HCT116 (cell line): ENCODE data around the gene MYL5. TPM values are rescaled to one million over a fixed set of nuclear protein-coding genes. Genes with fewer than 3 reads are reported as not detected.

Source experiments
- ATAC-seq: fragments of 200-7000 bp; cut with Tn5 transposase; 2 replicates; pipeline ENCODE4 v1.9.1; 2020; ENCODE audit warnings: mild to moderate bottlenecking, moderate library complexity
- BruUV-seq: library from RNA; stranded (reverse); fragments of 400-500 nt; replicated peaks from 2 replicates; lab custom pipeline; 2021; lab: Mats Ljungman, UMichigan
- CTCF ChIA-PET: fragments of 300-600 bp; sonication (Branson Sonifier 250); formaldehyde crosslinking; loops from one replicate; lab custom pipeline; 2021; ENCODE audit warnings: antibody characterized with exemption; lab: Charles Lee
- POLR2A ChIA-PET: fragments of 300-600, 350-600 bp; sonication (Branson Sonifier 250); formaldehyde crosslinking; loops from one replicate; lab custom pipeline; 2021; ENCODE audit warnings: antibody characterized with exemption; lab: Charles Lee
- RAD21 ChIA-PET, 2 experiments: fragments of 300-600 bp; sonication (Branson Sonifier 250); formaldehyde crosslinking; loops; one replicate each; lab custom pipeline; 2023; ENCODE audit warnings: low total read pairs in 2 of 2; ENCODE audit not compliant: uncharacterized antibody in 2 of 2, unreplicated experiment in 2 of 2, low non-redundant PET in 1 of 2; lab: Charles Lee
- DNase-seq: peaks from one replicate; pipeline ENCODE4 v3.0.0-alpha.2; 2010; ENCODE audit warnings: low read depth, low spot score
- H2AFZ ChIP-seq: fragments of 200-600 bp; shearing (Covaris generic), sonication (generic); 2 replicates; pipeline ENCODE4 v1.6.1; 2017; ENCODE audit warnings: low read depth, mixed run types, mixed read lengths, antibody characterized with exemption, low read length; ENCODE audit not compliant: poor library complexity, severe bottlenecking
- H3K27ac ChIP-seq: 2 replicates; pipeline ENCODE4 v1.5.1; 2012; ENCODE audit warnings: low read depth, low read length
- H3K27me3 ChIP-seq: fragments of 200-600 bp; sonication (generic); 2 replicates; pipeline ENCODE4 v1.6.1; 2016; ENCODE audit warnings: mixed run types, low read length, mixed read lengths; ENCODE audit not compliant: insufficient read depth
- H3K36me3 ChIP-seq, 2 experiments: fragments of 200-500 bp in 1 of 2; fragments of 200-600 bp in 1 of 2; sonication (Bioruptor generic) in 1 of 2; sonication (generic) in 1 of 2; 2 replicates each; pipeline versions ENCODE4 v1.5.1 to v1.6.1; 2014 to 2016; ENCODE audit warnings: low read length in 2 of 2, inconsistent platforms in 1 of 2, mixed read lengths in 1 of 2, mixed run types in 1 of 2; ENCODE audit not compliant: insufficient read depth in 2 of 2, control insufficient read depth in 1 of 2
- H3K4me1 ChIP-seq, 2 experiments: fragments of 200-600 bp in 1 of 2; sonication (generic) in 1 of 2; 2 replicates each; pipeline versions ENCODE4 v1.5.1 to v1.6.1; 2012 to 2017; ENCODE audit warnings: low read length in 2 of 2, inconsistent platforms in 1 of 2, mild to moderate bottlenecking in 1 of 2, mixed read lengths in 1 of 2, mixed run types in 1 of 2, moderate library complexity in 1 of 2; ENCODE audit not compliant: insufficient read depth in 2 of 2, control insufficient read depth in 1 of 2
- H3K4me2 ChIP-seq: fragments of 200-600 bp; sonication (generic); 2 replicates; pipeline ENCODE4 v1.6.1; 2017; ENCODE audit warnings: mixed run types, low read length, mixed read lengths
- H3K4me3 ChIP-seq, 2 experiments: fragments of 200-600 bp in 1 of 2; sonication (generic) in 1 of 2; replicated peaks in 1 of 2; 2 replicates each; pipeline ENCODE4 v1.5.1; 2011 to 2016; ENCODE audit warnings: low read length in 2 of 2, control low read depth in 1 of 2, low read depth in 1 of 2, mild to moderate bottlenecking in 1 of 2, mixed read lengths in 1 of 2, mixed run types in 1 of 2
- H3K79me2 ChIP-seq: fragments of 200-600 bp; sonication (generic); 2 replicates; pipeline ENCODE4 v1.6.1; 2017; ENCODE audit warnings: mild to moderate bottlenecking, mixed run types, low read length, moderate library complexity, mixed read lengths; ENCODE audit not compliant: insufficient read depth
- H3K9ac ChIP-seq: fragments of 200-600 bp; sonication (generic); 2 replicates; pipeline ENCODE4 v1.6.1; 2016; ENCODE audit warnings: low read length, mixed read lengths
- H3K9me2 ChIP-seq: fragments of 200-600 bp; sonication (generic), shearing (Covaris generic); 2 replicates; pipeline ENCODE4 v1.6.1; 2017; ENCODE audit warnings: mixed run types, mild to moderate bottlenecking, moderate library complexity; ENCODE audit not compliant: insufficient read depth
- H3K9me3 ChIP-seq, 2 experiments: fragments of 200-500 bp in 1 of 2; fragments of 200-600 bp in 1 of 2; sonication (Bioruptor generic) in 1 of 2; sonication (generic) in 1 of 2; 2 replicates each; pipeline ENCODE4 v1.6.1; 2014 to 2017; ENCODE audit warnings: low read length in 2 of 2, mixed read lengths in 2 of 2, inconsistent platforms in 1 of 2, low read depth in 1 of 2, mild to moderate bottlenecking in 1 of 2, mixed run types in 1 of 2, moderate library complexity in 1 of 2; ENCODE audit not compliant: control insufficient read depth in 1 of 2, insufficient read depth in 1 of 2
- H4K20me1 ChIP-seq: fragments of 200-600 bp; sonication (generic), shearing (Covaris generic); 2 replicates; pipeline ENCODE4 v1.6.1; 2017; ENCODE audit warnings: mixed run types, mild to moderate bottlenecking, moderate library complexity; ENCODE audit not compliant: insufficient read depth
- ATF3 ChIP-seq: IDR thresholded peaks from 2 replicates; pipeline ENCODE4 v1.6.1; 2012
- CBX3 ChIP-seq: IDR thresholded peaks from 2 replicates; pipeline ENCODE4 v1.6.1; 2012; ENCODE audit warnings: low read depth
- ELF1 ChIP-seq: IDR thresholded peaks from 2 replicates; pipeline ENCODE4 v1.6.1; 2012; ENCODE audit warnings: low read depth, borderline replicate concordance
- EZH2 ChIP-seq: fragments of 200-600 bp; sonication (generic); IDR thresholded peaks from 2 replicates; pipeline ENCODE4 v1.6.1; 2017; ENCODE audit warnings: antibody characterized with exemption, mixed run types
- FOSL1 ChIP-seq: IDR thresholded peaks from 2 replicates; pipeline ENCODE4 v1.6.1; 2012; ENCODE audit warnings: low read depth
- JUND ChIP-seq: IDR thresholded peaks from 2 replicates; pipeline ENCODE4 v1.6.1; 2012
- POLR2A ChIP-seq: IDR thresholded peaks from 2 replicates; pipeline ENCODE4 v1.7.0; 2011; ENCODE audit warnings: borderline replicate concordance; ENCODE audit not compliant: insufficient read depth, insufficient read length; ENCODE audit errors: extremely low read depth
- RAD21 ChIP-seq: IDR thresholded peaks from 2 replicates; pipeline ENCODE4 v1.6.1; 2012; ENCODE audit warnings: low read depth, mild to moderate bottlenecking
- REST ChIP-seq: IDR thresholded peaks from 2 replicates; pipeline ENCODE4 v1.6.1; 2012; ENCODE audit warnings: low read depth
- SIN3A ChIP-seq: IDR thresholded peaks from 2 replicates; pipeline ENCODE4 v1.6.1; 2012; ENCODE audit warnings: low read depth
- TCF7L2 ChIP-seq: IDR thresholded peaks from 2 replicates; pipeline ENCODE4 v1.7.0; 2011; ENCODE audit warnings: borderline replicate concordance, inconsistent platforms; ENCODE audit not compliant: insufficient read depth, insufficient read length; ENCODE audit errors: extremely low read depth
- YY1 ChIP-seq: IDR thresholded peaks from 2 replicates; pipeline ENCODE4 v1.6.1; 2011; ENCODE audit warnings: low read length, low read depth, moderate library complexity, mild to moderate bottlenecking; ENCODE audit not compliant: insufficient replicate concordance; ENCODE audit errors: extremely low read depth
- ZBTB33 ChIP-seq: IDR thresholded peaks from 2 replicates; pipeline ENCODE4 v1.6.1; 2011; ENCODE audit warnings: mild to moderate bottlenecking, low read length, moderate library complexity; ENCODE audit not compliant: insufficient replicate concordance; ENCODE audit errors: extremely low read depth
- ZFX ChIP-seq: fragments of 450-650 bp; IDR thresholded peaks from 2 replicates; pipeline ENCODE4 v1.6.1; 2017
- ZNF274 ChIP-seq: fragments of 200-500 bp; sonication (Bioruptor generic); IDR thresholded peaks from 2 replicates; pipeline ENCODE4 v1.6.1; 2014; ENCODE audit warnings: mild to moderate bottlenecking, low read depth, low read length, inconsistent platforms
- intact Hi-C: fragments of 100-400 bp; cut with micrococcal nuclease; formaldehyde crosslinking; loops from 2 replicates; pipeline ENCODE4 v1.10.0; 2022
- total RNA-seq: library from RNA; stranded (reverse); gene quantifications from one replicate; pipeline ENCODE4 v1.2.1, GENCODE V29; 2021; ENCODE audit not compliant: unreplicated experiment

The MYL5 gene
- total RNA-seq, 1 experiment from 2014 or later: 14.0 TPM

GRCh38 chr4:632196-632790 lies 42.0 kb upstream of the MYL5 start:
- TF ChIP-seq REST: no peak
- no peak for TF ChIP-seq EZH2
- no peak for TF ChIP-seq JUND
- TF ChIP-seq CBX3: no peak
- no peak for TF ChIP-seq ZBTB33
- no peak for TF ChIP-seq FOSL1
- TF ChIP-seq ZNF274: no peak
- TF ChIP-seq POLR2A: no peak
- no peak for TF ChIP-seq ZFX
- TF ChIP-seq ELF1: no peak
- no peak for TF ChIP-seq YY1
- TF ChIP-seq RAD21: no peak
- TF ChIP-seq TCF7L2: no peak
- no peak for TF ChIP-seq SIN3A
- no peak for TF ChIP-seq ATF3
- Histone ChIP-seq H3K4me2 (no peak overlapping the region), H3K9me2 (no peaks in the 10 kb centered on the region), H3K9me3 (no peaks in the 10 kb centered on the region; a peak in 1 of 4 replicates), H3K27me3 (no peaks in the 10 kb centered on the region), H3K27ac (no peak overlapping the region), H4K20me1 (no peaks in the 10 kb centered on the region), H3K4me3 (no peak overlapping the region), H3K9ac (no peak overlapping the region), H2AFZ (no peak overlapping the region), H3K4me1 (no peaks in the 10 kb centered on the region), H3K79me2 (no peaks in the 10 kb centered on the region), H3K36me3 (no peaks in the 10 kb centered on the region)
- ChIA-PET CTCF (no interaction called here), RAD21 (no interaction called here), POLR2A (no interaction called here)
- BruUV-seq: no TSS peak
- intact Hi-C loops: no loop called here
- no peak for DNase-seq
- no peak for ATAC-seq
